ENCODE results near the gene ACSS1. TPM values are rescaled to one million over a fixed set of nuclear protein-coding genes. Genes with fewer than 3 reads are reported as not detected.

The ACSS1 gene
- polyA plus RNA-seq, 1 experiment = 1.1 TPM

GRCh38 chr20:25032478-25033264 is 25.3 kb downstream of the ACSS1 start:
- H3K27me3 ChIP-seq (ENCODE audit: control insufficient read depth, insufficient read depth, low read length) = peaks cover 14% of the 10 kb centered on the region
- H3K9me3 ChIP-seq (ENCODE audit: control insufficient read depth, insufficient read depth, low read length) = no peaks in the 10 kb centered on the region; the same call in 1 of the 2 replicates
- ChIA-PET CTCF (interaction anchor here (1.1 to 1.3 kb wide), 2 partner anchors 33 to 39 kb away, joined by 3 read pairs; no protein-coding TSS in a partner anchor), POLR2A (interaction anchor here (0.6 kb wide), 1 partner anchor 219 kb away, joined by 3 read pairs; no protein-coding TSS in a partner anchor)
- no peak overlapping the region for H3K27ac ChIP-seq (ENCODE audit: low read depth, low read length)
- TF ChIP-seq CTCF (IDR thresholded peaks at IDR 0.05; ENCODE audit: low read depth, low read length) = no peak
- no peak overlapping the region for H3K4me3 ChIP-seq (ENCODE audit: low read depth, low read length)
- DNase-seq (ENCODE audit: low read depth, low spot score) = no peak

- no peak for TF ChIP-seq CTCF (IDR thresholded peaks at IDR 0.05; ENCODE audit: low read depth, low read length)
- Histone ChIP-seq H3K4me3 (ENCODE audit: low read depth, low read length) (no peak overlapping the region), H3K9me3 (ENCODE audit: control insufficient read depth, insufficient read depth, low read length) (no peaks in the 10 kb centered on the region; the same call in 1 of the 2 replicates), H3K27ac (ENCODE audit: low read depth, low read length) (no peak overlapping the region), H3K27me3 (ENCODE audit: control insufficient read depth, insufficient read depth, low read length) (peaks cover 9% of the 10 kb centered on the region)
- ChIA-PET POLR2A (interaction anchor here (0.6 kb wide), 1 partner anchor 220 kb away, joined by 3 read pairs; no protein-coding TSS in a partner anchor), CTCF (no interaction called here)
- DNase-seq (ENCODE audit: low read depth, low spot score) = no peak
Observed at GRCh38 chr20:25032065-25032477, 25.9 kb downstream of the ACSS1 start.

GRCh38 chr20:25031241-25031640 is 26.7 kb downstream of the ACSS1 start:
- POLR2A ChIA-PET = no interaction called here
- no peak for DNase-seq (ENCODE audit: low read depth, low spot score)
- H3K9me3 ChIP-seq (ENCODE audit: control insufficient read depth, insufficient read depth, low read length) = no peaks in the 10 kb centered on the region; the same call in 1 of the 2 replicates
- H3K4me3 ChIP-seq (ENCODE audit: low read depth, low read length) = no peak overlapping the region
- peaks cover 10% of the 10 kb centered on the region for H3K27me3 ChIP-seq (ENCODE audit: control insufficient read depth, insufficient read depth, low read length)
- no peak overlapping the region for H3K27ac ChIP-seq (ENCODE audit: low read depth, low read length)
- TF ChIP-seq CTCF (IDR thresholded peaks at IDR 0.05; ENCODE audit: low read depth, low read length) = no peak
- CTCF ChIA-PET = no interaction called here

DNA sequence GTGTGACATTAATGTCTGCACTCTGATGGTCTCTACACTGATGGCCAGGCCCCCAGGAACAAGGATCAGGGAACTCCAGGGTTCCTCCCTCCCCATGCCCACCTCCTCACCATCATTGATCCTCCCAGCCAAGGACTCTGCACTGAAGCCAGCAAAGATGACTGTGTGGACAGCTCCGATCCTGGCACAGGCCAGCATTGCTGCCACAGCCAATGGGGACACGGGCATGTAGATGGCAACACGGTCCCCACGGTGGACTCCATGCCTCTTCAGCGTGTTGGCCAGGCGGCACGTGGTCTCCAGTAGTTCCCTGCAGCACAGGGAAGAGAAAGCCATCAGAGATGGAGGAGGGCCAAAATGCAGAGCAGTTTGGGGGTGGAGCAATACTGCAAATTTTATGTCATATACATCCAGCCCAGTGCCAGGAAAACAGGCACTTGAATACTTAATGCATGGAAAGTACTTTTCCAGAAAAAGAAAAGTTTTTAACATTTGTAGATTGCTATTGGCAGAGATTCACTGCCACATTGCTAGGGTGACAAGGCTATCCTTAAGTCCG is 27.2 kb downstream of the ACSS1 start:
- DNase-seq (ENCODE audit: low read depth, low spot score) = no peak
- no peak for TF ChIP-seq CTCF (IDR thresholded peaks at IDR 0.05; ENCODE audit: low read depth, low read length)
- Histone ChIP-seq H3K9me3 (ENCODE audit: control insufficient read depth, insufficient read depth, low read length) (no peaks in the 10 kb centered on the region; the same call in 1 of the 2 replicates), H3K4me3 (ENCODE audit: low read depth, low read length) (no peak overlapping the region), H3K27me3 (ENCODE audit: control insufficient read depth, insufficient read depth, low read length) (peaks cover 10% of the 10 kb centered on the region), H3K27ac (ENCODE audit: low read depth, low read length) (no peak overlapping the region)
- ChIA-PET CTCF (no interaction called here), POLR2A (no interaction called here)

Data from AG04450 (cell line).